NCI-H748 (cell line): ENCODE measurements around the gene NFAM1.

ENCODE experiments used
- DNase-seq: peaks from one replicate; lab custom pipeline; 2025; ENCODE audit not compliant: unreplicated experiment; lab: John Stamatoyannopoulos, UW

Gene NFAM1

DNA sequence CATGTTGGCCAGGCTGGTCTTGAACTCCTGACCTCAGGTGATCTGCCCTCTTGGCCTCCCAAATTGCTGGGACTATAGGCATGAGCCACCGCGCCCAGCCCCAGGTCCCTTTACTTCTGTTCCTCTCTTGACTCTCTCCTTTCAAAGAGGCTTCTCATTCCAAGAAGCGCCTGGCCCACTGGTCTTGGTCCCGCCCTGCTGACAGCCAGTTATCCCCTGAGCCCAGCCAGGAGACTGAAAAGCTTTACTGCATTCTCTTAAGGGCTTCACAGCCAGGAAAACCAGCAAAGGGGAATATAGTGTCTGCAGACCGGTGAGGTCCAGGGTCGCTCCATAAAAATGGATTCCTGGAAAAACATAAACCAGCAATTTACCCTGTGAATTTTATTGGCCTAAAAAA, 68.3 kb downstream of the NFAM1 start:
- no peak for DNase-seq

DNA sequence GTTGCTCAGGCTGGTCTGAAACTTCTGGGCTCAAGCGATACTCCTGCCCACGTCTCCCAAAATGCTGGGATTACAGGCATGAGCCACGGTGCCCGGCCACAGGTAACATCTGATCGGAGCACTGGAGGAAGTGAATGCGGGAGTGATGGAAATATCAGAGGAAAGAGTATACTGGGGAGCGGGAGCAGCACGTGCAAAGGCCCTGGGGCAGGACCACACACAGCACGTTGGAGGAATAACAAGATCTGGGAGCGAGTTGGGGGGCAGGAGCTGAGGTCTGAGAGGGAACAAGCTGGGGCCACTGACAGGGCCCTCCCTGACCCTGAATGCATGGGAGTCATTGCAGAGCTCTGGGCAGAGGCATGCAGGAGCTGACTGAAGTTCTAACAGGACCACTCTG, 70.7 kb downstream of the NFAM1 start:
- DNase-seq = no peak

DNA sequence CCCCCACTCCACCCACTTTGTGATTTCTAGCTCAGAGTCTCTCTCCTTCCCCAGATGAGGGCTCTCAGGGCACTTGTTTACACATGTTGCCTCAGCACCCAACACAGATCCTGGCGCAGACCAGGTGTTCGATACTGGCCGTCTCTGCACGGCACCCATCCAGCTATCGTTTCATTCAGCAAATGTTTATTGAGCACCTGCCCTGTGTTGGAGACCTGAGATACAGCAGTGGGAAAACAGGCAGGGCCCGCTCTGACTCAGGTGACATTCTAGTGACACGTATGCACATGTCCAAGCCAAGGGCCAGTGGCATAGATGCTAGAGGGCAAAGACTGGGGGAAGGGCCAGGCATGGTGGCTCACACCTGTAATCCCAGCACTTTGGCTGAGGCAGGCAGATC, 71.9 kb downstream of the NFAM1 start:
- no peak for DNase-seq

DNA sequence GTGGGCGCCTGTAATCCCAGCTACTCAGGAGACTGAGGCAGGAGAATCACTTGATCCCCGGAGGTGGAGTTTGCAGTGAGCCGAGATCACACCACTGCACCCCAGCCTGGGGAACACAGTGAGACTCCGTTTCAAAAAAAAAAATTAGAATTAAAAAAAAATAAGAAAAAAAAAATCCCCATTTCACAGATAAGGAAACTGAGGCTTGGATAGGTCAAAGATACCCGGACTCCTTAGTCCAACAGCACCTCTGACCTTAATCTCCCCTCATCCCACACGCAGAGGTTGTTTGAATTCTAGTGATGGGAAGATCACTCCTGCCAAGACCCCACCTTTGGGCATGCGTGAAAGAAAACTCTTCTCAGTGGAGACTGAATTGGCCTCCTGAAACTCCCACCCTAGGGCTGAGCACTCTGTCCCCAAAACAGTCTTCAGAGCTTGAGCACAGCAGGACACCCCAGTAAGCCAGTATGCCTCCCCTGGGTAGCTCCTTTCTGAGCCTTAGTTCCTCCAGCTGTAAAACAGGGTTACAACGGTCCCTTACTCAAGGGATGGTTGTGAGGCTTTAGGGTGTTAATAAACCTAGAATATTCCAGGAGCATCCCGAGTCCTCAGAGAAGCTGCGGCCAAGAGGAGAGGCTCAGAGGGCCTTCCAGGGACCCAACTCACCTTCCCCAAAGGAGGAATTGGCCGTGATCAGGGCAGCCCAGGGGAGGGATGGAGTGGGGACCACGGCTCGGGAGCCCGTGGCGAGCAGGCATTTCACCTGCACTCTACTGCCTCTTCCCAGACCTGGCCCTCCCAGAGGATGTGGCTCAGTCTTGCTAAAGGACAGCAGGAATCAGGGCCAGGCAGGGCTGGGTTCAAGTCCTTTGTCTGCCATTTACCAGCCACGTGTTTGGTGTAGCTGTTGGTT, 73.3 kb downstream of the NFAM1 start:
- DNase-seq = no peak

DNA sequence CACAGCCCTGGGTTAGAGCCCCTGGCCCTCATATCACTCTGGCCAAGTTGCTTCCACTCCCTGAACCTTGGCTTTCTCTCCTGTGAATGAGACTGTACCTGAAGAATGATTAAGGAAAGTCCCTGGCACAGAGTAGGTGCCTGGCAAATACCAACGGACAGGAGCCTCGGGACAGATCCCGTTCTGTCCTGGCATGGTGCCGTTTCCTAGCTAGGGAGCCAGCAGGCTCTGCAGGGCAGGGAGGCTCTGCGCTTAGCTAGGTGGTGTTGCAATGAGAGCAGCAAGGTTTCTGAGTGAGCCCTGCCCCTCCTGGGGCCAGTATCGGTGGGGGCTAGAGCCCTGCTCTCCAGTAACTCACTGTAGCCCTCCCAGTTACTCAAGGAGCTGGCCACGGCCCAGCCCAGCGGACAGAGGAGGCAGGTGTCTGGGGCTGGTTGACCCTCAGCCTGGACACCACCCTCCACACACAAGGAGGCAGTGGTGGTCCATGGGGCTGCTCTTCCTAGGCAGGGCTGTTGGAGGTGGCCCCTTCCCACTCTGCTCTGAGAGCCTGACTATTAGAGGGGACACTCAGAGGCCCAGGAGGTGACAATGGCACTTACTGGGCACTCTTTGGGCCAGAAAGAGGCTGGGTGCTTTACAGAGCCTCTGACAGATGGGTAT, 74.4 kb downstream of the NFAM1 start:
- DNase-seq = no peak

DNA sequence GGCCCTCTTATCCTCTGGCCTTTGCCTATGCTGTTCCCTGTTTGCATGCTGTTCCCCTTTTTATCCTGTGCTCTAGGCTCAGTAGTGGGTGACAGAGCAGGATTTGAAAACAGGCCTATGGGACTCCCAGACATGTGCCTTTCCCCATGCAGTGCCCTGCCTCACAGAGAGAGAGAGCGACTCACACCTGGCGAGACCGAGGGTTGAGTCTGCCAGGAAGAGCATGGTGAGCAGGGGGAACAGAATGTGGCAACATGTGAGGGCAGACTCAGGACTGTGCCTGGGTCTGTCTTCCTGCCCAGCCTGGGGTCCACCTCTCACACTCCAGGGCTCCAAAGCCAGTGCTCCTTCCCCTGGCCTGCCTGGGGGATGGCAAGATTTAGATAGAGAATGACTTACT, 75.0 kb downstream of the NFAM1 start:
- no peak for DNase-seq

DNA sequence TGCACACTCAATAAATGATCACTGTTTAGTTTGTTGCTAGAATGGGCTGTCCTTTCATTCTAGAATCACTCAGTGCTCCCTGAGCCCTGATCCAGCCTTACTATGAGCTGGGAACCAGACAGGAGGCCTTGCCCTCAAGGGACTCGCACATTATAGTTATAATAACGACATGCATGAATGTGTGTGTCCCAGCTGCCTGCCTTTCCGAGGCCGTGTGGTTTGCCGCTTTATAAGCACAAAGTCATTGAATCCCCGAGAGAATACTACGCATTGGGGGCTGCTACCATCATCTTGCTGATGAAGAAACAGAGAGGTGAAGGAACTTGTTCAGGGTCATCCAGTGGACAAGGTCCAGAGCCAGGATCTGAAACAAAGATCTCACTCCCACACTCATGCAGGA, 75.7 kb downstream of the NFAM1 start:
- DNase-seq = no peak

DNA sequence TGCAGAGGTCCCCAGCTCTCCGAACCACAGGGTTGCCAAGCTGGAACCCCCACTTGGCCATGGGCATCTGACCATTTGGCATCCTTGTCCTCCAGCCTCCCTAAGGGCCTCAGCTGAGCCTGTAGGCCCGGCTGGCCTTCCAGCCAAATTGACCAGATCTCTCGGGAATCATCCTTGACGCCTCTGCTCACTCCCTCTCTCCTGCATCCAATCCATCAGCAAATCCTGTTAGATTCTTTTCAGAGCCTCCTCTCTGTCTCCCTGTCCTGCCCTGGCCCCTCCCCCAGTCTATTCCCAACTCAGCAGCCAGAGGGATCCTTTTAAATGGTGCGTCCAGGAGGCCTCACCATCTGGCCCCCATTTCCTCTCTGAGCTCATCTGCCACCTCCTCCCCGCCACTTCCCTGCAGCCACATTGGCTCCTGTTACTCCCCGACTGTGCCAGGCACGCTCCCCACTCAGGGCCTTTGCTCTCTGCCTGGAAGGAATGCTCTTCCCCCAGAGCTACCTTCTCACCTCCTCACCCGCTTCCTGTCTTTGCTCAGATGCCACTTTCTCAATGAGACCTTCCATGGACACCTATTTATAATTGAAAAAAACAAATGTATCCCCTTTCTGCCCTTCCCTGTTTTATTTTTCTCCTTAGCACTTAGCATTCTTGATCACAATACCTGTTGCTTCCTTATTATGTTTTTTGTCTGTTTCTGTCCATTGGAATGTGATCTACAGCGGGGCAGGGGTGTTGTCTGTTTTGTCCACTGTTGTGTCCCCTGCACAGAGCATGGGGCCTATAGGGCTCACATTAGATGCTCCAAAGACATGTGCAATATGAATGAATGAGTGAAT, 78.1 kb downstream of the NFAM1 start:
- no peak for DNase-seq

DNA sequence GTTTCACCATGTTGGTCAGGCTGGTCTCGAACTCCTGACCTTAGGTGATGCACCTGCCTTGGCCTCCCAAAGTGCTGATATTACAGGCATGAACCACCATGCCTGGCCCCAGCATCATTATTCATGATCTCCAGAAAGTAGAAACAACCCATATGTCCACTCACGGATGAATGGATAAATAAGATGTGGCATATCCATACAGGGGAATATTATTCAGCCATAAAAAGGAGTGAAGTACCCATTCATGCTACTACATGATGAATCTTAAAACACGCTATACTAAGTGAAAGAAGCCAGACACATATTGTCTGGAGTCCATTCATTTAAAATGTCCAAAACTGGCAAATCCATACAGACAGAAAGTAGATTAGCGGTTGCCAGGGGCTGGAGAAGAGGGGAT, 81.8 kb downstream of the NFAM1 start:
- DNase-seq = no peak

DNA sequence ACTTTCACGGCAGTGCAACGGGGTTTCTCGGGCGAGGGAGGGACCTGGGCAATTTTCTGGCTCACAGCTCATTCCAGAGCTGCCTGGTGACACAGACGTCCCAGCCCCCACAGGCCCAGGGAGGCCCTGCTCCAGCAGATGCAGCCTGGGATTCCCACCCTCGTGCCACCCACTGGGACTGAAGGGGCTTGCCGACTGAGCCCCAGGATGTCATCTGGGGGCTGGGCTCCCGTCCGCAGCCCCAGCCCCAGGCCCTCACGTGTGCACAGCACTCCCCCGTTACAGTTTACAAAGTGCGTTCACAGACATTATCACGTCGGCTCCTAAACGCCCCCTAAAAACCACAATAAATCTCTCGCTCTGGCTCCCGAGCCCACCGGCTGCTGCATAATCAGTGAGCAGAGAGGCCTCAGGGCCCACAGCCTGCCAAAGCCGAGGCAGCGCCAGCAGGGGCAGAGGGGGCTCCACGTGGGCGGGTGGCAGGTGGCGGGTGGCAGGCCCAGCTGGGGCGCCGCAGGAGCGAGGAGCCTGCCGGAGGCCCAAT, 84.8 kb downstream of the NFAM1 start:
- DNase-seq = no peak

DNA sequence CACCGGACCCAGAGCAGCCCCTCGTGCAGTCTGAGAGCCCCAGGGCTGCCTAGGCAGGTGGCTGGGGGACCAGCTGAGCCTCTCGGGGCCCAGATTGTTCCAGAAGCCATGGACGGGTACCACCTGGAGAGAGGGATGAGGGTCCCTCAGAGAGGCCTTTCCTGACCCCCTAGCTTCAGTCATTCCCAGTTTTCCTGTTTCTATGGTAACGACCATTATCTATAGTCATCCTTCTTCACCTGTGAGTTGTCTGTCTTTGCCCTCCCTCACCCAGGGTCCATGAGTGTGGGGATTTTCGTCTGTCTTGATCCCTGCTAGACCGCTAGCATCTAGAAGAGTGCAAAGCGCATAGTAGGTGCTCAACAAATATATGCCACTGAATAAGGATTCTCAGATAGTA, 85.5 kb downstream of the NFAM1 start:
- no peak for DNase-seq

DNA sequence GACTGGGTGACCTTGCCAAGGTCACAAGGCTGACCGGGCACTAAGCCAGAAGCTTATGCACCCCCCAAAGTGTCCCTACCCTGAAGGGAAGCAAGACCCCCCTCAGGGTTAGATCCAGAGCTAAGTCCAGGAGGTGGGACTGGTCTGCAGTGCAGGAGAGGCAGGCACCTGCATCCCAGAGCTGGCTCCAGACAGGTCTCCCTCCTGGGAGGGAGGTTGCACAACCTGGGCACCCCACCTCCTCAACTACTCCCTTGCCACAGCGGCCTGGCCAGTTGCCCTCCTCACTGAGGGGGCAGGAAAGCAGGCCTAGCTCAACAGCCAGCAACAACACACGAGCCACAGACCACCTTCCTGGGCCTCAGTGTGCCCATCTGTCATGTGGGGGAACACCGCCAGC, 86.7 kb downstream of the NFAM1 start:
- DNase-seq = no peak

DNA sequence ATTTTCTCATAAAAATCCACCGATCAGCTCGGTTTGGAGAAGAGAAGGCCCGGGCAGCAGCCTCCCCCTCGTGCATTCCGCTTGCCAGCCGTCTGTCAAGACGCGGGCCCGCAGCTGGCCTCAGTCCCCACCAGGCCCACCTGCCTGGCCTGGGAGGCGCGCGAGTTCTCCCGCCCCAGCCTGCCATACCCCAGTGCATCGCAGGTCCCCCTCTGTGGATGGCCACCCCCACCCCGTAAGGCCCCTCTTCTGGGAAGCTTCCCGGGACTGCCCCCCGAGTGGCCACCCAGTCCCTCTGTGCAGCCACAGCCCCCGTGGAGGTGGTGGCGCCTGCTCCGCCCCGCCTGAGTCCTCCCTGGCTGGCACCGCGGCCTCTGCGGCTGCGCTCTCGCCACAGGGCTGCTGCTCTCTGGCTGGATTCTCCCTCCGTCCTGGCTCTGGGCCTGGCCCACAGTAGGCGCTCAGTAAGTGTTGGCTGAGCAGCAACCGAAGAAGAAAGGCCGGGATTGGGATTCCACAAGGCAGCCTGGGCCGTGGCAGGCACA, 87.8 kb downstream of the NFAM1 start:
- DNase-seq = peak; percentile 37

DNA sequence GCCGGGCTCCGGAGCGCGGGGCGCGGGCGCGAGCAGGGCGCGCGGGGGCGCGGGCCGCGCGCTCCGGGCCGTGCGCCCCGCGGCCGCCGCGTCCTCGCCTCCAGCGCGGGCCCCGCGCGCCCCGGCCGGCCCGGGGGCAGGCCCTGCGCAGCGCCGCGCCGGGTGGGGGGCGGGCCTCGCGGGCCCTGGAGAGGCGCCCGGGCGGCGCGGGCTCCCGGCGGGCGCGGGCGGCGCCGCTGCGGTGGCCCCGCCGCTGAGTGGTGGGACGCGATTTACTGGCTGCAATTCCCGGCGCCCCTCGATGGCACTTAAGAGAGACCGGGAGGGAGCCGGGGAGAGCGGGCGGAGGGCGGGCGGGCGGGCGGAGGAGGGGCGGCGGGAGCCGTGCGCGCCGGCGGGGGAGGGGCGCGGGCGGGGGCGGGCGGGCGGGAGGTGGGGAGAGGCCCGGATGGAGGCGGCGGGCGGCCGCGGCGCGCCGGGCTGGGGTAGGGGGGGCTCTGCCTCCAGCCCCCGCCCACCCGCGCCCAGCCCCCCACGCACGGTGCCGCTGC, 88.6 kb downstream of the NFAM1 start:
- DNase-seq = peak; percentile 70

DNA sequence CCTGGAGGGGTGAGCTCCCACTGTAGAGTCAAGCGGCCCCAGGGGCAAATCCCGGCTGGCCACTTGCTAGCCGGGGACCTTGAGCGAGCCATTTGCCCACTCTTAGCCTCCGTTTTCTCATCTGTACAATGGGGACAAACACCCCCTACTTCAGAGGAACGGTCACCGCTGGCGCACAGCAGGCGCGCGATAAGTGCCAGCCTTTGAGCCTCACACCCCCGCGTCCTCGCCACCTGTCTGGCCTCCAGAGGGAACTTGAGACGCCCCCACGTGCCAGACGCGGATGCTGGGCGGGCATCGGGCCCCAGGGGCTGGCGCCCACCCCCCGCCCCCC, 89.1 kb downstream of the NFAM1 start:
- peak; percentile 70 for DNase-seq

DNA sequence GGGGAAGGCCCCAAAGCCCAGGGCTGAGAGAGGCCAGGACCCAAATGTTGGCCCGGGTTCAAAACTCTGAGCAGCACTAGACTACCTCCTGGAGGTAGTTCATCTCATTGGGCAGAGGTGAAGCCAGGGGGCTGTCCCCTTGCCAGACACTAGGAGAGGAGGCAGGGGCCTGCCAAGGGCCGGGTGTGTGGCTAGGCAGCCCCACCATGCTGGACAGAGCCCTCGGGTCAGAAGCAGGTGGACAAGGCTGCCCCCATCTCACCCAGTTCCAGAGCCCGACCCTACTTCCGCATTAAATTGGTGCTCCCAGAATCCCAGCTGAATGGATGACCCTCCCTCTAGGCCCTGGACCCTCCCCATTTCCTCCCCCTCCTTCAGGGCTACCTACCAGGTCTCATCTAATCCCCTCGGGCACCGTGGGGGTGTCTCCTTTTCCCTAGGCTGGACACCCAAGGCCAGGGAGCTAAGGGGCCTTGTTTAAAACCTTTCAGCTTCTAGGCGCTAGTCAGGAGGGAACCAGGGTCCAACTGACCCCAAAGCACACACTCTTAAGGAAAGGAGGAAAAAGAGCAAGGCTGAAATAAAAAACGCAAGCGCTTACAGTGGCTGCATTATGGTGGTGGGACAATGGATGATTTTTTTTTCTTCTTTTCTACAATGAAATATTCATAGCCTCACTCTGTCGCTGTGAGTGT, 89.6 kb downstream of the NFAM1 start:
- no peak for DNase-seq

DNA sequence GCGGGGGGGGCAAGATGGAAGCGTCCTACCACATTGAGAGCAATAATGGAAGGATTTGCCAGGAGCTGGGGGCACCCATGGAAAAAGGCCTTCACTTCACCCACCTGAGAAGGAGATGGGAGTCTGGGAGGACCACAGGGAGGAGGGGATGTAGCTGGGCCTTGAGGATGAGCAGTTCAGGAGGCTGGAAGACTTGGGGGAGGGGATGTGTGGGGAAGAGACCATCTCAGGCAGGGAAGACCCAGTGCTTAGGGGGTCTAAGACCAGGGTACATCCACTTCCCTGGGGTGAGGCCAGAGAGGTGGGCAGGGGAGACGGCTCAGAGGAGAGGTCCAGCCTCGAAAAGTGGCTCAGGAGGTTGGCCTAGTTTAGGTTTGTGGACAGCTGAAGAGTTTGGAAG, 90.4 kb downstream of the NFAM1 start:
- no peak for DNase-seq

DNA sequence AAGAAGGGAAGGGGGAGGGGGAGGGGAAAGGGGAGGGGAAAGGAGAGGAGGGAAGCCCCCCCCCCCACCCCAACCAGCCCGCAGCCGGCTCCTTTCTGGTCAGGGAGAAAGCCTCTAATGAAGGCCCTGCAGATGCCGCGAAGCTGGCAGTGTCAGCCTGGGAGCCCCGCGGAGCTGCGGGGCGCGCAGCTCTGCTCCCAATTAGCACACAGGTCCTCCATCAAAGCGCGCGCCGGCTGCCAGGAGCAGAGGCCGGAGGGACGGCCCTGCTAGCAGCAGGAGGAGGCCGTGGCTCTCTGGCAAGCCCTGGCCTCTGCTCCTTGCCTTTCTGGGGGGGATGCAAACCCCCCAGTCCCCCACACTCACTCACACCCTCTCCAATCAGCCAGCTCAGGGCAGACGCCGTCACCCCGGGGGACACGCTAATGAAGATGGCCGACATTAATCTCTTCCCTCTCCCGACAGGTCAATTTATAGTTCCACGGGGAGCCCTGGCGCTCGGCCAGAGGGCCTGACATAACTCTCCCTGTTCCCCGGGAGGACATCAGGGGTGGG, 91.3 kb downstream of the NFAM1 start:
- peak; percentile 77 for DNase-seq

DNA sequence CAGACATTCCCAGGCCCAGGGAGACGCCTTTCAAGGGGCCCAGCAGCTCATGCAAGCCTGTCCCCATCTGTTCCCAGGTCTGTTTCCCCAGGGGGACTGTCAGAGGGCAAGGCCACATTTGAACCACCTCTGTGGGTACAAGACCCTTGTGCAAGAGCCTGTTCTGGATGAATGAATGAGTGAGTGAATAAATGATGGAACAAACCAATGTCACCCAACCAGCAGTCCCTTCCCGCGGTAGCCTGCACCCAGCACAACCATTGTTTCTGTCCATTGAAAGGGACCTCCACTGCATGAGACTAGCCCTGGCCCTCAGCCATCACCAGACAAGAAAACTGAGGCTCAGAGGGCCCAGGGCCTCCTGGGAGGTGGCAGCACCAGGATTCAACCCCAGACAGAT, 92.1 kb downstream of the NFAM1 start:
- no peak for DNase-seq

DNA sequence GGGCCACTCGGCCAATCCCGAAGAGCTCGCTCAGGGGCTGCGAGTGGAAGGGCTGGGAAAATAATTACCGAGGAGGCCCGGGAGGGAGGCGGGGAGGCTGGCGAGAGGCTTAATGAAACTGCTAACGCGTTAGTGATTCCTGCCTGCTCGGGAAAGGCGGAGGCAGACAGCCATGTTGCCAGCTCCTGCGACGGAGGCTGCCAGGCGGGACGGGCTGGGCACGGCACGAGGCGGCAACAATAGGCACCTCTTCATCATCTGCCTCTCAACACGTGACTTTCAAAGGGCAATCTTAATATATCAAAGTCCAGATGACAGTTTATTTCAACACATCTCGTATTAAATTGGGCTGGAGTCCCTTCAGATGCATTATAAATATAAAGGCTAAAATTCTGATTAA, 93.7 kb downstream of the NFAM1 start:
- DNase-seq = no peak
